ENCODE measurements around the gene RASGRP2.

The RASGRP2 gene

DNA sequence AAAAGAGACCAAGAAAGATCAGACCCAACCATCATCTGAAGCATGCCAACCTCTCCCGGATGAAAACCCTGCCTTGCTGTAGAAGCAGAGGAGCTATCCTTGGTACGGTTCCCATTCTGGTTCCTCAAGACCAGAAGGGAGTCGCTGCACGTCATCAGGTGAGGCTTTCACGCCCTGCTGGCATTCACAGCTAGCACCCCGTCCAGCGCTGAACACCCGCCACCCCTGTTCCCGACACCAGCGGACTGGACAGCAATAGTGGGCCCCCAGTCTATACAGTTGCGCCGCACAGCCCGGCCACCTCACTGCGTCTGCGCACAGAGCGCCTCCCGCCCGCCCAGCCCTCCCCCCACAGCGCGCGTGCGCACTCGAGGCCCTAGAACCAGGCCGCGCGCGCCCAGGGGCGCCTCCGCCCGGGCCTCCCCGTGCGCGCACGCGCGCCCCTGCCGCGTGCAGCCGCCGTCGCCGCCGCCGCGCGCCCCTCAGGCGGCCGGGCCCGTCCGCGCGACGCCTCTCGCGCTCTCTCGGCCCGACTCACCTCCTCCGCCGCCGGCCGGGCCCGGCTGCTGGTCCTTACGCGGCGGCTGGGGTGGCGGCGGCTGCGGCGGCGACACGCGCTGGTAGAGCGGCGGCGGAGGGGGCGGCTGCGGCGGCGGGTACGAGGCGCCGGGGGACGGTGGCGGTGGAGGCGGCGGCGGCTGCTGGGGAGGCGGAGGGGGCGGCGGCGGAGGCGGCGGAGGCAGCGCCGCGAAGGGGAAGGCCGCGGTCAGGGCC is 33.7 kb upstream of the RASGRP2 start:
- peak overlapping the region; percentile 84 for H3K9ac ChIP-seq (ENCODE audit: low read depth, low read length)

GRCh38 chr11:64776875-64777274 is 32.9 kb upstream of the RASGRP2 start:
- Histone ChIP-seq H3K4me1 (ENCODE audit: insufficient read depth, low read length) (no peaks in the 10 kb centered on the region; the same call in 1 of the 2 replicates), H3K9me3 (ENCODE audit: control insufficient read depth, insufficient read depth, low read length) (no peaks in the 10 kb centered on the region), H3K9ac (ENCODE audit: low read depth, low read length) (peak overlapping the region; percentile 84; the same call in 1 of the 2 replicates), H3K36me3 (ENCODE audit: insufficient read depth, low read length) (peaks cover 45% of the 10 kb centered on the region)

More for the DNA sequence above, 33.7 kb upstream of the RASGRP2 start:
- Histone ChIP-seq H3K4me1 (ENCODE audit: insufficient read depth, low read length) (no peaks in the 10 kb centered on the region; the same call in 1 of the 2 replicates), H3K36me3 (ENCODE audit: insufficient read depth, low read length) (peaks cover 37% of the 10 kb centered on the region), H3K9me3 (ENCODE audit: control insufficient read depth, insufficient read depth, low read length) (no peaks in the 10 kb centered on the region)

DNA sequence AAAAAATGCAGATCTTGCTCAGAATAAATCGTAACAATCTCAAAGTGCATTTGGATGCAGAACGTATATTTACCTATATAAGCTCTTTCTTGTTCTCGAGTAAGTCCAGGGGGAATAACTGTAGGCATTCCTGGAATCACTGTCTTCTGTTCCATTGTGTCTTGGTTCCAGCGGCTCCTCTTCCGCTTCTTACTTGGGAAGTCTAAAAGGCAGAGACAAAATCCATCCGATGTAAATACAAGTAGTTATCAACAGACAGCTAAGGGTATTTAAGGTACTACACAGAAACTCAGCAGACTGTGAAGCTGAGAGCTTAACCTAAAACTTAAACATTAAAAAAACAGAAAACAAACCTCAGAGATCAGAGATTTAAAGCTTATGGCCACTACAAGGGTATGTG is 32.5 kb upstream of the RASGRP2 start:
- Histone ChIP-seq H3K9ac (ENCODE audit: low read depth, low read length) (peak overlapping the region; percentile 84; the same call in 1 of the 2 replicates), H3K4me1 (ENCODE audit: insufficient read depth, low read length) (no peaks in the 10 kb centered on the region; the same call in 1 of the 2 replicates), H3K36me3 (ENCODE audit: insufficient read depth, low read length) (peaks cover 48% of the 10 kb centered on the region), H3K9me3 (ENCODE audit: control insufficient read depth, insufficient read depth, low read length) (no peaks in the 10 kb centered on the region)

- Histone ChIP-seq H3K4me1 (ENCODE audit: insufficient read depth, low read length) (no peaks in the 10 kb centered on the region; the same call in 1 of the 2 replicates), H3K9ac (ENCODE audit: low read depth, low read length) (no peak overlapping the region), H3K36me3 (ENCODE audit: insufficient read depth, low read length) (peaks cover 70% of the 10 kb centered on the region), H3K9me3 (ENCODE audit: control insufficient read depth, insufficient read depth, low read length) (no peaks in the 10 kb centered on the region)
These were observed 30.2 kb upstream of the RASGRP2 start for GRCh38 chr11:64774144-64774543.

- H3K9me3 ChIP-seq (ENCODE audit: control insufficient read depth, insufficient read depth, low read length) = no peaks in the 10 kb centered on the region
- peaks cover 84% of the 10 kb centered on the region for H3K36me3 ChIP-seq (ENCODE audit: insufficient read depth, low read length)
- no peak overlapping the region for H3K9ac ChIP-seq (ENCODE audit: low read depth, low read length)
- no peaks in the 10 kb centered on the region; the same call in 1 of the 2 replicates for H3K4me1 ChIP-seq (ENCODE audit: insufficient read depth, low read length)
These were observed 28.5 kb upstream of the RASGRP2 start for GRCh38 chr11:64772303-64773018.

DNA sequence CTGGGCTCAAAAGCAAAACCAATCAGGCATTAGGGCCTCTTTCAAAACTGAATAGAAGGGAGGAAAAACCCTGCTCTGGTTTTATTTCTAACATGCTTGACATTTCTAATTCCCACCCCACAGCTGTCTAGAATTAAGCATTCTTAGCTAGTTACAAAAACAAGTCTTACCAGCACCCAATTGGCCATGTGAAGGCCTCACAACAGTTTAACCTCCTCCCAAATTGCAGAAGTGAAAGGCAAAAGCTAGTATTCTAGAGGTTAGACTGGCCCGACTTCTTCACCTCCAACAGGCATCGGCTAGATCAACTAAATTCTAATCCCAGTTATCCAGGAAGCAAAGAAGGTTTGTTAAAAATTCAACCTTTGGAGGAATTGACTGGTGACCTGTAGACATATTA is 27.9 kb upstream of the RASGRP2 start:
- Histone ChIP-seq H3K9me3 (ENCODE audit: control insufficient read depth, insufficient read depth, low read length) (no peaks in the 10 kb centered on the region), H3K9ac (ENCODE audit: low read depth, low read length) (no peak overlapping the region), H3K36me3 (ENCODE audit: insufficient read depth, low read length) (peaks cover 89% of the 10 kb centered on the region), H3K4me1 (ENCODE audit: insufficient read depth, low read length) (no peaks in the 10 kb centered on the region; the same call in 1 of the 2 replicates)

DNA sequence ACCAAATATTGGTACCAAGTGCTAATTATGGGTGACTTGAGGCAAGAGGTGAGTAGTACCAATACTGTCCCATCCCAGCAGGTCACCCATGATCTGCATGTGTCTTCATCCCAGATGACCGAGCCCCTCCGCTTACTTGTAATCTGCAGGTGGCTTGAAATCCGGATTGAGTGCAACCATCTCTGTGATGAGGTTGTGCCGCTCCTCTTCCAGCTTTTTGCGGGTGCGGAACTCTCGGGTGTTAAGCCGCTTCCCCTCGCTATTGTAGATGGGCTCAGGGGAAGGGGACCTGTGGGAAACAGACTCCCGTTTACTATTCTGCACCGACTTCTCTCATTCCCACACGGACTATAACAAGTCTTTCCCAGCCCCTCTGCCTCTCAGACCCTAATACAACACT is 26.2 kb upstream of the RASGRP2 start:
- no peaks in the 10 kb centered on the region for H3K9me3 ChIP-seq (ENCODE audit: control insufficient read depth, insufficient read depth, low read length)
- H3K9ac ChIP-seq (ENCODE audit: low read depth, low read length) = no peak overlapping the region
- H3K36me3 ChIP-seq (ENCODE audit: insufficient read depth, low read length) = peaks cover 74% of the 10 kb centered on the region
- H3K4me1 ChIP-seq (ENCODE audit: insufficient read depth, low read length) = peaks cover 1% of the 10 kb centered on the region

DNA sequence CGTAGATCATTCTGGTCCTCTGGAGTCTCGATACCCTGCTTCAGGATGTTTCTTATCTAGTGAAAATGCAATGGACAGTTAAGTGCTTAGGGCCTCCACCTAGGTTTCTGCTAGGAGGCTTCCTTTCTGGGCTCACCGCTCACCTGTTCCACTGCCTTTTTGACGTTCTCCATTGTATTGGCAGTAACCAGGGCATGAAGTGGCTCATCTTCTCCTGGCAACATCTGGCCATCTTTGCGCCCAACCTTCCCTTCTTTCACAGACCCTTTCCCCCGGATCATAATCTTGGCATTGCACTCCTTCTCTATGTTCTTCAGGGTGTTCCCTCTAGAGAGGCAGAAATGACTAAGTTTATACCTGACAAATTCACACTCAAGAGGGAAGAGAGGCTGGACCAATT is 25.3 kb upstream of the RASGRP2 start:
- Histone ChIP-seq H3K9ac (ENCODE audit: low read depth, low read length) (no peak overlapping the region), H3K9me3 (ENCODE audit: control insufficient read depth, insufficient read depth, low read length) (no peaks in the 10 kb centered on the region), H3K36me3 (ENCODE audit: insufficient read depth, low read length) (peaks cover 76% of the 10 kb centered on the region), H3K4me1 (ENCODE audit: insufficient read depth, low read length) (peaks cover 10% of the 10 kb centered on the region)

GRCh38 chr11:64768300-64768694 is 24.4 kb upstream of the RASGRP2 start:
- Histone ChIP-seq H3K36me3 (ENCODE audit: insufficient read depth, low read length) (peaks cover 69% of the 10 kb centered on the region), H3K9ac (ENCODE audit: low read depth, low read length) (no peak overlapping the region), H3K4me1 (ENCODE audit: insufficient read depth, low read length) (peaks cover 20% of the 10 kb centered on the region), H3K9me3 (ENCODE audit: control insufficient read depth, insufficient read depth, low read length) (no peaks in the 10 kb centered on the region)

GRCh38 chr11:64767344-64768299 is 23.7 kb upstream of the RASGRP2 start:
- Histone ChIP-seq H3K9me3 (ENCODE audit: control insufficient read depth, insufficient read depth, low read length) (no peaks in the 10 kb centered on the region), H3K4me1 (ENCODE audit: insufficient read depth, low read length) (peaks cover 26% of the 10 kb centered on the region), H3K9ac (ENCODE audit: low read depth, low read length) (no peak overlapping the region), H3K36me3 (ENCODE audit: insufficient read depth, low read length) (peaks cover 63% of the 10 kb centered on the region)

DNA sequence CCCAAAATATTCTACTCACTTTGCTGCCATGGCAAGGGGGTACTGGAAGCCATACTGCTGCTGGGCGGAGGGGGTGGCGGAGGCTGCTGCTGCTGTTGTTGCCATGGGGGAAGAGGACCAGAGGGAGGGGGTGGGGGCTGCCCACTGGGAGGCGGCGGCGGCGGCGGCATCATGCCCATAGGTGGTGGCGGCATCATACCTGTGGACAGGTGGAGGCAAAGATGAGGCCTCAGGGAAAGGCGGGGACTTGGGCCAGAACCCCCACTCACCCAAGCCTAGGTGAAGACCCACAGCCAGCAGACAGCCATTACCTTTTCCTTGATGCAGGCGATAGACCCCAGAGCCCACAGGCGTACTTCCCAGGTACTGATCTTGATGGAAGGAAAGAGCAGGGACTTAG is 22.9 kb upstream of the RASGRP2 start:
- Histone ChIP-seq H3K4me1 (ENCODE audit: insufficient read depth, low read length) (peaks cover 34% of the 10 kb centered on the region), H3K9ac (ENCODE audit: low read depth, low read length) (no peak overlapping the region), H3K9me3 (ENCODE audit: control insufficient read depth, insufficient read depth, low read length) (no peaks in the 10 kb centered on the region), H3K36me3 (ENCODE audit: insufficient read depth, low read length) (peaks cover 55% of the 10 kb centered on the region)

DNA sequence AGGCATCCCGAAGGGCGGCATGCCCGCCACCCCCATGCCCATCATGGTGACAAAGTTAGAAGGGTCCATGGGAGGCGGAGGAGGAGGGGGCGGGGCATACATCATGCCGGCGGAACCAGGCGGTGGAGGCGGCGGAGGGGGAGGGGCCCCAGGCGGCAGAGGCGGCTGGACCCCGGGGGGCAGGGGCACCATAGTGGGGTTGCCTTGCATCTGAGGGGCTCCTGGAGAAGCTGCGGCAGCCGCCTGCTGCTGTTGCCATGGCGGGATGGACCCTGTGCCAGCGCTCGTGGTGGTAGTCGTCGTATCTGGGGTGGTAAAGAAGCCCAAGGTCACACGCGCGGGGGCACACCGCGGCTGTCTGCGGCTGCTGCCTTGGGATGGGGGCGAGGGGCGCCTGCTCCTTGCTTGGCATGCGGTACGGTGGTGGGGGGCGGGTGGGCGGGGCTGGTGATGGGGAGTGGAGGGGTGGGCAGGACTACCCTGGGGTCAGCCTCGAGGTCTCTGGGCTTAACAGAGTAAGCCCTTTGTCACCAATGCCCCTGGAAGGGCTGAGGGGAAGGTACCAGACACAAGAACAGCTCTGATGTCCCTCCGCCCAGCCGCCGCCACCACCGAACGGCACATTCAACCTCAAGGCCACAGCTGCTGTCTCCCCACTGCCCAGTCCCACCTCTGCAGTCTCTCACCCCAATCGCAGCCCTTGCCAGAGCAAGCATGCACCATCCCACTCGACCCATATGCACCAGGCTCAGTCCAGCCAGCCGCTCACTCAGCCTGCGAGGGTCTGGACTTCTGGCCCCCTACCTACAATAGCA is 22.1 kb upstream of the RASGRP2 start:
- peaks cover 48% of the 10 kb centered on the region for H3K36me3 ChIP-seq (ENCODE audit: insufficient read depth, low read length)
- H3K9me3 ChIP-seq (ENCODE audit: control insufficient read depth, insufficient read depth, low read length) = no peaks in the 10 kb centered on the region
- no peak overlapping the region for H3K9ac ChIP-seq (ENCODE audit: low read depth, low read length)
- peaks cover 38% of the 10 kb centered on the region for H3K4me1 ChIP-seq (ENCODE audit: insufficient read depth, low read length)

GRCh38 chr11:64765291-64765850 is 21.4 kb upstream of the RASGRP2 start:
- peaks cover 45% of the 10 kb centered on the region for H3K4me1 ChIP-seq (ENCODE audit: insufficient read depth, low read length)
- no peaks in the 10 kb centered on the region for H3K9me3 ChIP-seq (ENCODE audit: control insufficient read depth, insufficient read depth, low read length)
- H3K36me3 ChIP-seq (ENCODE audit: insufficient read depth, low read length) = peaks cover 42% of the 10 kb centered on the region
- H3K9ac ChIP-seq (ENCODE audit: low read depth, low read length) = no peak overlapping the region
